Suprapubic skin (tissue), 4 donors: Measurements from ENCODE around the gene HJURP. TPM values are rescaled to one million over a fixed set of nuclear protein-coding genes. Genes with fewer than 3 reads are reported as not detected.
A peak's percentile ranks its signal among the peaks of the same experiment; 100 is the strongest.

Experiments used
- DNase-seq, 2 donors: peaks; one replicate each; pipeline ENCODE4 v3.0.0-alpha.2; 2019; ENCODE audit warnings: low spot score in 2 of 2
- H3K27ac ChIP-seq: fragments of 200-600 bp; sonication (generic); one replicate; pipeline ENCODE4 v1.5.1; 2019
- H3K27me3 ChIP-seq: fragments of 200-600 bp; sonication (generic); one replicate; pipeline ENCODE4 v1.5.1; 2019
- H3K36me3 ChIP-seq: fragments of 200-600 bp; sonication (generic); one replicate; pipeline ENCODE4 v1.5.1; 2019
- H3K4me1 ChIP-seq: fragments of 200-600 bp; sonication (generic); one replicate; pipeline ENCODE4 v1.5.1; 2019
- H3K4me3 ChIP-seq: fragments of 200-600 bp; sonication (generic); one replicate; pipeline ENCODE4 v1.5.1; 2019; ENCODE audit warnings: mild to moderate bottlenecking
- H3K9me3 ChIP-seq: fragments of 200-600 bp; sonication (generic); one replicate; pipeline ENCODE4 v1.5.1; 2019
- CTCF ChIP-seq, 2 donors: fragments of 200-600 bp in 1 of 2; fragments of 450-650 bp in 1 of 2; sonication (generic) in 1 of 2; IDR thresholded peaks; one replicate each; pipeline ENCODE4 v1.5.1; 2016 to 2019; ENCODE audit warnings: antibody characterized with exemption in 2 of 2, mild to moderate bottlenecking in 1 of 2, moderate library complexity in 1 of 2
- EP300 ChIP-seq: sonication (generic); formaldehyde crosslinking; IDR thresholded peaks from one replicate; pipeline ENCODE4 v1.6.1; 2017; ENCODE audit warnings: antibody characterized with exemption
- POLR2A ChIP-seq, 2 donors: fragments of 450-650 bp; IDR thresholded peaks; one replicate each; pipeline ENCODE4 v1.6.1; 2017; ENCODE audit warnings: antibody characterized with exemption in 2 of 2, mild to moderate bottlenecking in 2 of 2, moderate library complexity in 2 of 2
- POLR2AphosphoS5 ChIP-seq, 3 donors: sonication (generic); formaldehyde crosslinking; IDR thresholded peaks; one replicate each; pipeline ENCODE4 v1.6.1; 2017; ENCODE audit warnings: antibody characterized with exemption in 3 of 3
- WGBS: methylation state at CpG from one replicate; pipeline ENCODE4 v1.1.5; 2018; 5-methylcytosine and 5-hydroxymethylcytosine counted together
- total RNA-seq, 4 donors: library from RNA; depleted of rRNA; stranded (reverse); fragments of >200 nt; gene quantifications; one replicate each; pipeline ENCODE4 v1.1.0, GENCODE V29; 2016

HJURP gene
- total RNA-seq, 4 donors from 2014 or later: 1.7 to 7.1 (median 3.9) TPM

GRCh38 chr2:233858331-233858730 is 4.0 kb upstream of the HJURP start:
- H3K27me3 ChIP-seq: no peaks in the 10 kb centered on the region
- no peak overlapping the region for H3K4me3 ChIP-seq
- TF ChIP-seq POLR2A (IDR thresholded peaks at IDR 0.05) (no peak), EP300 (no peak), POLR2AphosphoS5 (IDR thresholded peaks at IDR 0.05) (no peak), CTCF (IDR thresholded peaks at IDR 0.05) (no peak)
- H3K36me3 ChIP-seq: no peaks in the 10 kb centered on the region
- WGBS: 88% methylated on average over 4 of the region's 4 CpGs
- no peaks in the 10 kb centered on the region for H3K9me3 ChIP-seq
- H3K4me1 ChIP-seq: peaks cover 10% of the 10 kb centered on the region
- H3K27ac ChIP-seq: no peak overlapping the region
- DNase-seq: no peak

GRCh38 chr2:233857511-233858141 is 3.3 kb upstream of the HJURP start:
- Histone ChIP-seq H3K27me3 (no peaks in the 10 kb centered on the region), H3K36me3 (no peaks in the 10 kb centered on the region), H3K27ac (no peak overlapping the region), H3K4me3 (no peak overlapping the region), H3K9me3 (no peaks in the 10 kb centered on the region), H3K4me1 (peaks cover 12% of the 10 kb centered on the region)
- no peak for TF ChIP-seq POLR2A (IDR thresholded peaks at IDR 0.05)
- TF ChIP-seq CTCF (IDR thresholded peaks at IDR 0.05): peak; percentile 22 to 61
- DNase-seq: no peak
- 36% methylated on average over 9 of the region's 9 CpGs for WGBS

GRCh38 chr2:233856184-233856583 is 1.8 kb upstream of the HJURP start:
- no peaks in the 10 kb centered on the region for H3K27me3 ChIP-seq
- no peak for TF ChIP-seq POLR2A (IDR thresholded peaks at IDR 0.05)
- TF ChIP-seq EP300: no peak
- no peak for TF ChIP-seq POLR2AphosphoS5 (IDR thresholded peaks at IDR 0.05)
- TF ChIP-seq CTCF (IDR thresholded peaks at IDR 0.05): no peak
- no peak overlapping the region for H3K27ac ChIP-seq
- H3K4me1 ChIP-seq: peaks cover 12% of the 10 kb centered on the region
- no peaks in the 10 kb centered on the region for H3K36me3 ChIP-seq
- no peaks in the 10 kb centered on the region for H3K9me3 ChIP-seq
- no peak for DNase-seq
- WGBS: 79% methylated on average over 5 of the region's 5 CpGs
- H3K4me3 ChIP-seq: no peak overlapping the region

- Histone ChIP-seq H3K4me3 (no peak overlapping the region), H3K9me3 (no peaks in the 10 kb centered on the region), H3K4me1 (peaks cover 12% of the 10 kb centered on the region), H3K36me3 (no peaks in the 10 kb centered on the region), H3K27me3 (no peaks in the 10 kb centered on the region), H3K27ac (no peak overlapping the region)
- DNase-seq: no peak
- TF ChIP-seq POLR2AphosphoS5 (IDR thresholded peaks at IDR 0.05): no peak
- no peak for TF ChIP-seq POLR2A (IDR thresholded peaks at IDR 0.05)
- no peak for TF ChIP-seq CTCF (IDR thresholded peaks at IDR 0.05)
- TF ChIP-seq EP300: no peak
- WGBS: 77% methylated on average over 5 of the region's 5 CpGs
Measured at GRCh38 chr2:233855345-233855744, 1.0 kb upstream of the HJURP start.

- H3K27ac ChIP-seq: no peak overlapping the region
- WGBS: 1% methylated on average over 25 of the region's 25 CpGs
Measured at GRCh38 chr2:233853883-233854240, 473 bp downstream of the HJURP start.

More at GRCh38 chr2:233853883-233854240, 473 bp downstream of the HJURP start:
- H3K36me3 ChIP-seq: no peaks in the 10 kb centered on the region
- H3K4me3 ChIP-seq: peak overlapping the region; percentile 80
- H3K27me3 ChIP-seq: no peaks in the 10 kb centered on the region
- DNase-seq: no peak
- TF ChIP-seq CTCF (IDR thresholded peaks at IDR 0.05): no peak
- no peak for TF ChIP-seq POLR2A (IDR thresholded peaks at IDR 0.05)
- TF ChIP-seq EP300: no peak
- TF ChIP-seq POLR2AphosphoS5 (IDR thresholded peaks at IDR 0.05): no peak
- H3K4me1 ChIP-seq: peaks cover 12% of the 10 kb centered on the region
- no peaks in the 10 kb centered on the region for H3K9me3 ChIP-seq
